ENCODE data around the gene TMEM117.

- TF ChIP-seq CTCF (IDR thresholded peaks at IDR 0.05 in 2 of 3, conservative IDR thresholded peaks at IDR 0.05 in 1 of 3; ENCODE audit: control insufficient read depth in 2 of 3, extremely low read depth in 1 of 3, insufficient read depth in 1 of 3, low read depth in 3 of 3, low read length in 3 of 3) (no peak), FOS (IDR thresholded peaks at IDR 0.05; ENCODE audit: borderline replicate concordance, extremely low read depth, insufficient read length) (no peak), ASH2L (IDR thresholded peaks at IDR 0.05; ENCODE audit: borderline replicate concordance, low read depth) (no peak), MXI1 (IDR thresholded peaks at IDR 0.05; ENCODE audit: low read depth, low read length) (no peak), YY1 (IDR thresholded peaks at IDR 0.05; ENCODE audit: low read depth, low read length) (no peak), ATF3 (IDR thresholded peaks at IDR 0.05; ENCODE audit: borderline replicate concordance, extremely low read depth, low read depth, low read length) (no peak), YBX1 (IDR thresholded peaks at IDR 0.05) (no peak), EZH2 (IDR thresholded peaks at IDR 0.05; ENCODE audit: borderline replicate concordance, control insufficient read depth, low read depth, low read length) (no peak), BHLHE40 (IDR thresholded peaks at IDR 0.05; ENCODE audit: borderline replicate concordance in 1 of 2, low read depth in 2 of 2, low read length in 1 of 2) (no peak), RAD21 (IDR thresholded peaks at IDR 0.05; ENCODE audit: insufficient read depth, low read depth, low read length) (no peak)
- TF ChIP-seq, protein P1, sequence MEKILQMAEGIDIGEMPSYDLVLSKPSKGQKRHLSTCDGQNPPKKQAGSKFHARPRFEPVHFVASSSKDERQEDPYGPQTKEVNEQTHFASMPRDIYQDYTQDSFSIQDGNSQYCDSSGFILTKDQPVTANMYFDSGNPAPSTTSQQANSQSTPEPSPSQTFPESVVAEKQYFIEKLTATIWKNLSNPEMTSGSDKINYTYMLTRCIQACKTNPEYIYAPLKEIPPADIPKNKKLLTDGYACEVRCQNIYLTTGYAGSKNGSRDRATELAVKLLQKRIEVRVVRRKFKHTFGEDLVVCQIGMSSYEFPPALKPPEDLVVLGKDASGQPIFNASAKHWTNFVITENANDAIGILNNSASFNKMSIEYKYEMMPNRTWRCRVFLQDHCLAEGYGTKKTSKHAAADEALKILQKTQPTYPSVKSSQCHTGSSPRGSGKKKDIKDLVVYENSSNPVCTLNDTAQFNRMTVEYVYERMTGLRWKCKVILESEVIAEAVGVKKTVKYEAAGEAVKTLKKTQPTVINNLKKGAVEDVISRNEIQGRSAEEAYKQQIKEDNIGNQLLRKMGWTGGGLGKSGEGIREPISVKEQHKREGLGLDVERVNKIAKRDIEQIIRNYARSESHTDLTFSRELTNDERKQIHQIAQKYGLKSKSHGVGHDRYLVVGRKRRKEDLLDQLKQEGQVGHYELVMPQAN (conservative IDR thresholded peaks at IDR 0.05) = no peak
- TF ChIP-seq, protein P2, sequence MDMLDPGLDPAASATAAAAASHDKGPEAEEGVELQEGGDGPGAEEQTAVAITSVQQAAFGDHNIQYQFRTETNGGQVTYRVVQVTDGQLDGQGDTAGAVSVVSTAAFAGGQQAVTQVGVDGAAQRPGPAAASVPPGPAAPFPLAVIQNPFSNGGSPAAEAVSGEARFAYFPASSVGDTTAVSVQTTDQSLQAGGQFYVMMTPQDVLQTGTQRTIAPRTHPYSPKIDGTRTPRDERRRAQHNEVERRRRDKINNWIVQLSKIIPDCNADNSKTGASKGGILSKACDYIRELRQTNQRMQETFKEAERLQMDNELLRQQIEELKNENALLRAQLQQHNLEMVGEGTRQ (IDR thresholded peaks at IDR 0.05; ENCODE audit: borderline replicate concordance, low read depth, low read length) = no peak
These were observed 4.5 kb downstream of the TMEM117 start for GRCh38 chr12:43840338-43840737.
